Testis (tissue), 2 donors: ENCODE results near the gene C1QB.

Experiments used
- CTCF ChIP-seq, 3 experiments: fragments of 450-650 bp in 2 of 3; fragments of 200-600 bp in 1 of 3; sonication (generic) in 1 of 3; IDR thresholded peaks; one replicate each; pipeline ENCODE4 v1.5.1; 2016 to 2019; ENCODE audit warnings: antibody characterized with exemption in 3 of 3, mild to moderate bottlenecking in 2 of 3, moderate library complexity in 1 of 3
- POLR2A ChIP-seq: fragments of 450-650 bp; IDR thresholded peaks from one replicate; pipeline ENCODE4 v1.6.1; 2017; ENCODE audit warnings: antibody characterized with exemption, mild to moderate bottlenecking, moderate library complexity

GRCh38 chr1:22606161-22606560 is 46.9 kb upstream of the C1QB start:
- no peak for TF ChIP-seq CTCF (IDR thresholded peaks at IDR 0.05)
- TF ChIP-seq POLR2A: no peak
